ENCODE data around the gene RNF151.
"Not testable (repeated sequence)": the region's sequence is repeated elsewhere in the genome, so short reads cannot be mapped to it uniquely, and the experiment has no call there.

RNF151 gene

GRCh38 chr16:1947369-1947670, 19.3 kb upstream of the RNF151 start:
- TF ChIP-seq EZH2 (IDR thresholded peaks at IDR 0.05) (no peak), FOXP2 (optimal IDR thresholded peaks at IDR 0.05; ENCODE audit: control extremely low read depth, extremely low read length, insufficient read depth) (no peak)
- no peak overlapping the region for H3K4me3 ChIP-seq
- no peaks in the 10 kb centered on the region for H3K36me3 ChIP-seq (ENCODE audit: insufficient read depth, low read length)
- H3K9me3 ChIP-seq (ENCODE audit: low read depth, low read length), result no peaks in the 10 kb centered on the region
- no peak overlapping the region for H3K27ac ChIP-seq
- no peak overlapping the region for H3K9ac ChIP-seq (ENCODE audit: insufficient read length)
- no peak for DNase-seq (ENCODE audit: low read depth, low spot score)

GRCh38 chr16:1949507-1949906, 17.1 kb upstream of the RNF151 start:
- no peaks in the 10 kb centered on the region for H3K36me3 ChIP-seq (ENCODE audit: insufficient read depth, low read length)
- no peaks in the 10 kb centered on the region for H3K9me3 ChIP-seq (ENCODE audit: low read depth, low read length)
- no peak overlapping the region for H3K4me3 ChIP-seq
- no peak for TF ChIP-seq POLR2AphosphoS5 (IDR thresholded peaks at IDR 0.05; ENCODE audit: borderline replicate concordance, low read depth, low read length)
- TF ChIP-seq EZH2 (IDR thresholded peaks at IDR 0.05), result no peak
- no peak for TF ChIP-seq FOXP2 (optimal IDR thresholded peaks at IDR 0.05; ENCODE audit: control extremely low read depth, extremely low read length, insufficient read depth)
- no peak for DNase-seq (ENCODE audit: low read depth, low spot score)
- no peak overlapping the region for H3K9ac ChIP-seq (ENCODE audit: insufficient read length)
- no peak overlapping the region for H3K27ac ChIP-seq

- Histone ChIP-seq H3K27ac (no peak overlapping the region), H3K36me3 (ENCODE audit: insufficient read depth, low read length) (no peaks in the 10 kb centered on the region), H3K9me3 (ENCODE audit: low read depth, low read length) (no peaks in the 10 kb centered on the region), H3K4me3 (no peak overlapping the region), H3K9ac (ENCODE audit: insufficient read length) (no peak overlapping the region)
- TF ChIP-seq EZH2 (IDR thresholded peaks at IDR 0.05) (no peak), FOXP2 (optimal IDR thresholded peaks at IDR 0.05; ENCODE audit: control extremely low read depth, extremely low read length, insufficient read depth) (no peak), POLR2AphosphoS5 (IDR thresholded peaks at IDR 0.05; ENCODE audit: borderline replicate concordance, low read depth, low read length) (no peak)
- no peak for DNase-seq (ENCODE audit: low read depth, low spot score)
Observed at GRCh38 chr16:1950047-1950446, 16.6 kb upstream of the RNF151 start.

GRCh38 chr16:1950559-1950958, 16.1 kb upstream of the RNF151 start:
- Histone ChIP-seq H3K9ac (ENCODE audit: insufficient read length) (no peak overlapping the region), H3K36me3 (ENCODE audit: insufficient read depth, low read length) (no peaks in the 10 kb centered on the region), H3K9me3 (ENCODE audit: low read depth, low read length) (no peaks in the 10 kb centered on the region), H3K27ac (no peak overlapping the region), H3K4me3 (no peak overlapping the region)
- TF ChIP-seq FOXP2 (optimal IDR thresholded peaks at IDR 0.05; ENCODE audit: control extremely low read depth, extremely low read length, insufficient read depth) (no peak), EZH2 (IDR thresholded peaks at IDR 0.05) (no peak), POLR2AphosphoS5 (IDR thresholded peaks at IDR 0.05; ENCODE audit: borderline replicate concordance, low read depth, low read length) (no peak)
- no peak for DNase-seq (ENCODE audit: low read depth, low spot score)

- Histone ChIP-seq H3K4me3 (no peak overlapping the region), H3K36me3 (ENCODE audit: insufficient read depth, low read length) (no peaks in the 10 kb centered on the region), H3K9ac (ENCODE audit: insufficient read length) (no peak overlapping the region), H3K9me3 (ENCODE audit: low read depth, low read length) (no peaks in the 10 kb centered on the region), H3K27ac (no peak overlapping the region)
- DNase-seq (ENCODE audit: low read depth, low spot score), result no peak
- TF ChIP-seq FOXP2 (optimal IDR thresholded peaks at IDR 0.05; ENCODE audit: control extremely low read depth, extremely low read length, insufficient read depth) (no peak), POLR2AphosphoS5 (IDR thresholded peaks at IDR 0.05; ENCODE audit: borderline replicate concordance, low read depth, low read length) (no peak), EZH2 (IDR thresholded peaks at IDR 0.05) (no peak)
Observed at GRCh38 chr16:1953734-1954133, 12.9 kb upstream of the RNF151 start.

- not testable (repeated sequence) for DNase-seq (ENCODE audit: low read depth, low spot score); H3K4me3 ChIP-seq; H3K9ac ChIP-seq (ENCODE audit: insufficient read length)
Observed at GRCh38 chr16:1957434-1958142, 9.1 kb upstream of the RNF151 start.

GRCh38 chr16:1958143-1958491, 8.5 kb upstream of the RNF151 start:
- H3K4me3 ChIP-seq; DNase-seq (ENCODE audit: low read depth, low spot score); H3K9me3 ChIP-seq (ENCODE audit: low read depth, low read length); H3K27ac ChIP-seq; H3K9ac ChIP-seq (ENCODE audit: insufficient read length): not testable (repeated sequence)
- H3K36me3 ChIP-seq (ENCODE audit: insufficient read depth, low read length), result peaks cover 16% of the 10 kb centered on the region

More at GRCh38 chr16:1957434-1958142, 9.1 kb upstream of the RNF151 start:
- Histone ChIP-seq H3K36me3 (ENCODE audit: insufficient read depth, low read length) (peaks cover 11% of the 10 kb centered on the region), H3K27ac (0 out of 2 replicates have a peak overlapping the region, but pooled peaks have one; percentile 46)
- H3K9me3 ChIP-seq (ENCODE audit: low read depth, low read length), result not testable (repeated sequence)

GRCh38 chr16:1958715-1959268, 7.9 kb upstream of the RNF151 start:
- Histone ChIP-seq H3K36me3 (ENCODE audit: insufficient read depth, low read length) (peaks cover 23% of the 10 kb centered on the region), H3K4me3 (peak overlapping the region; percentile 98), H3K27ac (0 out of 2 replicates have a peak overlapping the region, but pooled peaks have one; percentile 27), H3K9me3 (ENCODE audit: low read depth, low read length) (no peaks in the 10 kb centered on the region), H3K9ac (ENCODE audit: insufficient read length) (peak overlapping the region; percentile 94)
- no peak for TF ChIP-seq POLR2AphosphoS5 (IDR thresholded peaks at IDR 0.05; ENCODE audit: borderline replicate concordance, low read depth, low read length)
- TF ChIP-seq EZH2 (IDR thresholded peaks at IDR 0.05), result no peak
- no peak for TF ChIP-seq FOXP2 (optimal IDR thresholded peaks at IDR 0.05; ENCODE audit: control extremely low read depth, extremely low read length, insufficient read depth)
- DNase-seq (ENCODE audit: low read depth, low spot score), result no peak

GRCh38 chr16:1959269-1960039, 7.2 kb upstream of the RNF151 start, which contains the start of gene NDUFB10:
NDUFB10 (plus strand) TSS chr16:1959538; CDS start chr16:1959625, 87 bp downstream.
- peak; percentile 85; the same call in 1 of the 2 replicates for TF ChIP-seq POLR2AphosphoS5 (IDR thresholded peaks at IDR 0.05; ENCODE audit: borderline replicate concordance, low read depth, low read length)
- TF ChIP-seq FOXP2 (optimal IDR thresholded peaks at IDR 0.05; ENCODE audit: control extremely low read depth, extremely low read length, insufficient read depth), result no peak
- Histone ChIP-seq H3K4me3 (peak within 1 kb of the TSS; percentile 98), H3K36me3 (ENCODE audit: insufficient read depth, low read length) (peaks cover 27% of the 10 kb centered on the region), H3K9me3 (ENCODE audit: low read depth, low read length) (no peaks in the 10 kb centered on the region), H3K9ac (ENCODE audit: insufficient read length) (peak within 1 kb of the TSS; percentile 94), H3K27ac (peak within 1 kb of the TSS; percentile 70)
- no peak for DNase-seq (ENCODE audit: low read depth, low spot score)

Data from SK-N-MC (cell line).